ENCODE measurements around the gene PCSK6.

- TF ChIP-seq CTCF (IDR thresholded peaks at IDR 0.05; ENCODE audit: insufficient read depth, low read length) (no peak), POLR2AphosphoS5 (IDR thresholded peaks at IDR 0.05; ENCODE audit: low read depth) (no peak), REST (IDR thresholded peaks at IDR 0.05; ENCODE audit: insufficient replicate concordance, low read depth) (no peak)
Measured at GRCh38 chr15:101442272-101442671, 47.2 kb downstream of the PCSK6 start.

All from HL-60 (cell line).